NCI-H524 treated with DMSO at 0.1 percent for 48 hours (cell line): Measurements from ENCODE around the gene RDH16.
"Not testable (repeated sequence)": the region's sequence is repeated elsewhere in the genome, so short reads cannot be mapped to it uniquely, and the experiment has no call there.

ENCODE experiments used
- DNase-seq: peaks from one replicate; lab custom pipeline; 2025; lab: John Stamatoyannopoulos, UW

The RDH16 gene

DNA sequence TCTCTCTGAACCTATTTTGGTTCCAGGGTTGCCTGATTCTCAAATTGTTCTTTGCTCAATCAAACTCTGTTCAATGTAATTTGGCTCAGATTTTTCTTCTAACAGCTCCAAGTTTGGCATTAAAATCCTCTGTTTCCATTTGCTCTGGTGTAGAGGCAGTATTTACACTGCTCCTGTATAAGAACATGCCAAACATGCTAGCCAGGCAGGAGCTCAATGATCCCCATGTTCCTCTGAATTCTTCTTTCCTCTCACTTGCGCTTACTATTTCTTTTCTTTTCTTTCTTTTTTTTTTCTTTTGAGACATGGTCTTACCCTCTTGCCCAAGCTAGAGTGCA lies 40.4 kb downstream of the RDH16 start:
- DNase-seq: no peak

DNA sequence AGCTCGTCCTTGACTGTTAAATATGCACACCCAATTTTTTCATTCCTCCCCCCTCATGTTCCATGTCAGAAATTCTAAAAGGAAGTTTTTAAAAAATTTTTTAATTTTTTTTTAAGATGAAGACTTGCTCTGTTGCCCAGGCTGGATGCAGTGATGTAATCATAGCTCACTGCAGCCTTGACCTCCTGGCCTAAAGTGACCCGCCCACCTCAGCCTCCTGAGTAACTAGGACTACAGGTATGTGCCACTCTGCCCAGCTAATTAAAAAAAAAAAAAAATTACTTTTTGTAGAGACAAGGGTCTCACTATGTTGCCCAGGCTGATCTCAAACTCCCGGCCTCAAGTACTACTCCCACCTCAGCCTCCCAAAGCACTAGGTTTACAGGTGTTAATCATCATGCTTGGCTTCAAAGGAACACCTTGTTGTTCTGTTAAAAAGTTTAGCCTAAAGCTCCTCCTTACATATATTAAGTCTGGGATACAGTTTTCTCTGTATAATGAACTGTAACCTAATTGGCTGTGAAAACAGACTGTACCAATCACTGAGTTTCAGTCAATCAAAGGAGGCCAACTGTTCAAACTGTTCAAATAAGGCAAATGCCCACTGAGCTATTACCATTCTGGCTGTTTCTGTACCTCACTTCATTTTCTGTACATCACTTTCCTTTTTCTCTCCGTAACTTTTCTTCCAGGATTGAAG lies 41.0 kb downstream of the RDH16 start:
- DNase-seq: no peak

DNA sequence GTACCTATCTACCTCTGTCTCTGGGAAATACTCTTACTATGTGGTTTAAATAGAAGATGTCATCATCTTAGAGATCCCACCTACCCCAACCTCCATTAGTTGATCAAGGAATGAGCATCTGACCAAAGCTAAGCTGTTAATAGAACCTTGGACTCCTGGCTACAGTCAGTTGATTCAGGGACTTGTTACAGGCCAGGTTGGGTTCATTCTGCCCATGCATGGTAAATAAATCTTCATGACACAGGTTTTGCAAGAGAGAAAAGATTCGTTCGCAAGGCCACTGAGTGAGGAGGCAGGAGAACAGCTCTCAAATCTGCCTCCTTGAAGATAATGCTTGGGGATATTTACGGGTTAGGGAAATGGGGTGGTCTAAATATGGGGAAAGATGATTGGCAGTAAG lies 42.7 kb downstream of the RDH16 start:
- DNase-seq: no peak

DNA sequence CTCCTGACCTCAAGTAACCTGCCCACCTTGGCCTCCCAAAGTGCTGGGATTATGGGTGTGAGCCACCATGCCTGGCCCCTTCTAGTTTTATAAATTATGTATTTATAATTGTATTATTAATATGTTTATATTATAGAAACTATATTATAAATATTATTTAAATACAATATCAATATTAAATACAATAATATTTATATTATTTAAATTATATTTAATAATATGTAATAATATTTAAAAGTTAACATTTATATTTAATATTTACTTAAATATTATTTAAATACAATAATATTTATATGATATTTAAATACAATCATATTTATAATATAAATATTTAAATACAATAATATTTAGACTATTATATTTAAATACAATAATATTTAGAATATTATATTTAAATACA lies 43.2 kb downstream of the RDH16 start:
- DNase-seq: no peak

DNA sequence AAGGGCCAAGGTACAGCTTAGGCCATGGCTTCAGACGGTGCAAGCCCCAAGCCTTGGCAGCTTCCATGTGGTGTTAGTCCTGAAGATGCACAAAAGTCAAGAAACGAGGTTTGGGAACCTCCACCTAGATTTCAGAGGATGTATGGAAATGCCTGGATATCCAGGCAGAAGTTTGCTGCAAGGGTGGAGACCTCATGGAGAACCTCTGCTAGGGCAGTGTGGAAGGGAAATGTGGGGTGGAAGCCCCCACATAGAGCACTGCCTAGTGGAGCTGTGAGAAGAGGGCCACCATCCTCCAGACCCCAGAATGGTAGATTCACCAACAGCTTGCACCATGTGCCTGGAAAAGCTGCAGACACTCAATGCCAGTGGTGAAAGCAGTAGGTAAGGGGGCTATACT lies 48.0 kb downstream of the RDH16 start:
- DNase-seq: not testable (repeated sequence)

DNA sequence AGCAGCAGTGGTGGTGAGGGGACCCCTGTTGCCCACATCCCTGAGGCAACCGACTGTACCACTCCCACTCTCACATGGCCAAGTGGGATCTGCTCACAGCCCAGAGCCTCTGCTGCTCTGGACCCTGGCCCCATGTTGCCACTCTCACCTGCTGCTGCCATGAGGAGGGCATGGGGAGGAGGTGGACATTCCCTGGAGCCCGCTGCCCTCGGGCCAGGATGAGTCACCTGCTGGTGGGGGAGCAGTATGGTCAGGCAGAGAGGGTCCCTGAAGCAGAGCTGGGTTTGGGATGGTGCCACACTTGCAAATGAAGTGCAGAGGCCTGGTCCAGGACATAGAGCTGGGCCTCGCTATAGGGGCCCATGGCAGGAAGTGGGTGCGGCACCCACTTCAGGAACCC lies 49.3 kb downstream of the RDH16 start:
- DNase-seq: no peak

DNA sequence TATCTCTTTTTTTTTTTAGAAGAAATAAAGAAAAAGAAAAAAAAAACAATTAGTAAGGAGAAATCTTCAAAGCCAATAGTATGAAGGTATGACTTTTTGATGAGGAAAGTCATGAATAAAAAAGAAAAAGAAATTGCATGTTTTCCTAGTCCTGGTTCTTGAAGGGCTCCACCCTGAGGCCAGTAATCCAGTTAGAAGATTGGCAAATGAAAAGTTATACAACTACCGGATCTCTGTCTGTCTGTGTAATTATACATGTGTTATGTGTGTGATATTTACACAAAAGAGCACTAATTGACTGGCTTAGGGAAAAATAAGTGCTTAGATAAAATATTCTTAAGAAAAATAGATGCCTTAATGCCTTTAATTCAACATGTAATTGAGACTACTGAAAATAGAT lies 51.6 kb downstream of the RDH16 start:
- no peak for DNase-seq

DNA sequence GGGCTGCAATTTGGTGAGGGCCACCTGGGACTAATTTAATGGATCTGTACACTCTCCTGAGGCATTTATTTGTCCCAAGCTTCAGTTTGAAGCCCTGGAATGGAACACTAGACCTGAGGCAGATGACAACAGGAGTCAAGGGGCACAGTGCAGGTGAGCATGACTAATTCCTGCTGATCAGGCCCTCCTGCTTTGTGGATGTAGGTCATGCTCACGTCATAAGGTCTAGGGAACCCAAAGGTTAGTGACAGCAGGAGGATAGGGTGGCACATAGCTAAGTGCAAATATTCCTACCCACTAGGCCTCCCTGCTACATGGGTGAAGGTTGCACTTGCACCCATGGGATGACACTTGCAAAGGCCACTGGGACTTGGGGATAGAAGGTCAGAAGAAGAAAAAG lies 54.0 kb downstream of the RDH16 start:
- DNase-seq: no peak
